Adrenal gland (tissue), 12 donors: ENCODE measurements around the gene PER1. TPM values are rescaled to one million over a fixed set of nuclear protein-coding genes. Genes with fewer than 3 reads are reported as not detected.

Experiments used
- DNase-seq, 7 donors: peaks; one replicate each; pipeline ENCODE4 v3.0.0-alpha.2; 2019 to 2020
- H3K27ac ChIP-seq, 5 donors: fragments of 200-600 bp; sonication (generic) in 4 of 5; 1 replicate in 3 of 5; 2 replicates in 2 of 5; pipeline versions ENCODE4 v1.5.1 to v1.8.0; 2016 to 2020; ENCODE audit warnings: mild to moderate bottlenecking in 1 of 5
- H3K27me3 ChIP-seq: fragments of 200-600 bp; 2 replicates; pipeline ENCODE4 v1.8.0; 2021
- H3K36me3 ChIP-seq, 2 donors: fragments of 200-600 bp; replicated peaks in 1 of 2; 1 replicate in 1 of 2; 2 replicates in 1 of 2; pipeline versions ENCODE4 v1.5.1 to v1.8.0; 2018 to 2022
- H3K4me1 ChIP-seq, 2 donors: fragments of 200-600 bp; replicated peaks in 1 of 2; 1 replicate in 1 of 2; 2 replicates in 1 of 2; pipeline versions ENCODE4 v1.5.1 to v1.8.0; 2018 to 2021
- H3K4me3 ChIP-seq, 4 donors: fragments of 200-600 bp; sonication (generic) in 3 of 4; one replicate each; pipeline ENCODE4 v1.5.1; 2016 to 2018
- H3K9me3 ChIP-seq, 3 donors: fragments of 200-600 bp; sonication (generic) in 1 of 3; replicated peaks in 1 of 3; 1 replicate in 2 of 3; 2 replicates in 1 of 3; pipeline versions ENCODE4 v1.5.1 to v1.8.0; 2016 to 2021
- CTCF ChIP-seq, 6 experiments: fragments of 450-650 bp in 4 of 6; fragments of 200-600 bp in 2 of 6; sonication (generic) in 1 of 6; IDR thresholded peaks; 1 replicate in 5 of 6; 2 replicates in 1 of 6; pipeline versions ENCODE4 v1.5.1 to v1.8.0; 2016 to 2021; ENCODE audit warnings: antibody characterized with exemption in 6 of 6, mild to moderate bottlenecking in 2 of 6, moderate library complexity in 1 of 6
- POLR2A ChIP-seq, 2 donors: fragments of 450-650 bp; IDR thresholded peaks; one replicate each; pipeline ENCODE4 v1.6.1; 2017; ENCODE audit warnings: antibody characterized with exemption in 2 of 2, mild to moderate bottlenecking in 2 of 2, moderate library complexity in 1 of 2
- WGBS, 4 donors: extraction: QIAGEN DNeasy Blood & Tissue Kit in 2 of 4; methylation state at CpG; one replicate each; pipeline versions ENCODE4 v1.1.5 to v1.1.7; 2013 to 2017; 5-methylcytosine and 5-hydroxymethylcytosine counted together
- intact Hi-C, 2 donors: fragments of 100-400 bp; cut with DNase I; formaldehyde crosslinking; loops; one replicate each; pipeline versions ENCODE4 v1.14.1 to v1.15.0; 2022 to 2023
- polyA plus RNA-seq, 3 donors: library from polyadenylated mRNA; stranded (reverse); fragments of 200-250 nt in 2 of 3; fragments of 350-450 nt in 1 of 3; fragmentation: Illumina TruSeq in 1 of 3; extraction: RNeasy Lipid Tissue Mini Kit (QIAGEN cat#74804) in 1 of 3; gene quantifications; one replicate each; pipeline ENCODE4 v1.2.3, GENCODE V29; 2013 to 2014
- total RNA-seq, 9 donors: library from RNA; depleted of rRNA in 4 of 9; stranded (reverse); fragments of >200 nt in 4 of 9; fragments of 120-200 nt in 1 of 9; fragmentation: NEBNext Ultra II Directional in 1 of 9; extraction: Animal tissue kit (Norgen Biotek cat#: 25700) in 1 of 9; gene quantifications; one replicate each; pipeline versions ENCODE4 v1.1.0 to v1.2.4, GENCODE V29; 2013 to 2023
- donor health status: healthy with polysubstance abuse.
- donor health status: Bipolar disorder and iron deficiency.
- donor health status: DM: yes; HTN: yes; CAD: no.
- donor health status: DM: no; HTN: no; CAD: no.
- donor health status: DM: no; HTN: no; CAD: no.
- donor health status: DM: yes; HTN: yes; CAD: no.

Gene PER1
- total and polyA plus RNA-seq, 12 donors: 9.9 to 360 (median 108) TPM

- peak in 1 of 6 experiments; percentile 18 for TF ChIP-seq CTCF (IDR thresholded peaks at IDR 0.05)
- peak; percentile 42 to 89 for TF ChIP-seq POLR2A (IDR thresholded peaks at IDR 0.05)
- 0 to 1% (median 1%) methylated on average over 17 to 70 of the region's 70 CpGs for WGBS, 4 donors
- H3K4me1 ChIP-seq: peaks cover 31 to 38% of the 10 kb centered on the region in 2 donors
- peak within 1 kb of the TSS; percentile 62 to 98 (median 86) for H3K4me3 ChIP-seq
- H3K27me3 ChIP-seq: no peaks in the 10 kb centered on the region
- no peaks in the 10 kb centered on the region for H3K9me3 ChIP-seq
- DNase-seq: peak; percentile 96 to 99 (median 99)
- intact Hi-C loops: loop anchor here (5.0 to 10.0 kb wide), 2 partner anchors 37 to 65 kb away; partner anchors contain the start of gene HES7 (in 1 of the 2)
- peak within 1 kb of the TSS; percentile 91 to 96 (median 95) for H3K27ac ChIP-seq
- H3K36me3 ChIP-seq: no peaks in the 10 kb centered on the region
Observed at GRCh38 chr17:8189711-8190477, 37.7 kb upstream of the PER1 start, which contains the start of gene BORCS6. BORCS6 (minus strand) TSS chr17:8190180; CDS start chr17:8190140, 40 bp downstream.

GRCh38 chr17:8189041-8189710, 37.0 kb upstream of the PER1 start:
- Histone ChIP-seq H3K4me3 (peak overlapping the region; percentile 62 to 98 (median 86)), H3K36me3 (no peaks in the 10 kb centered on the region), H3K27ac (peak overlapping the region; percentile 91 to 96 (median 95)), H3K9me3 (no peaks in the 10 kb centered on the region), H3K27me3 (no peaks in the 10 kb centered on the region), H3K4me1 (peaks cover 31 to 38% of the 10 kb centered on the region in 2 donors)
- intact Hi-C loops: loop anchor here (5.0 to 10.0 kb wide), 2 partner anchors 38 to 64 kb away; partner anchors contain the start of gene HES7 (in 1 of the 2)
- TF ChIP-seq CTCF (IDR thresholded peaks at IDR 0.05) (no peak), POLR2A (IDR thresholded peaks at IDR 0.05) (no peak)
- WGBS, 4 donors: 2 to 23% (median 5%) methylated on average over 10 to 67 of the region's 67 CpGs
- DNase-seq: peak; percentile 40 to 71 (median 54)

GRCh38 chr17:8188263-8188839, 36.1 kb upstream of the PER1 start:
- DNase-seq: peak in 4 of 7 donors; percentile 25 to 66 (median 43)
- intact Hi-C loops: loop anchor here (5.0 to 10.0 kb wide), 2 partner anchors 39 to 64 kb away; partner anchors contain the start of gene HES7 (in 1 of the 2)
- H3K27ac ChIP-seq: peak overlapping the region in 4 of 5 donors; percentile 6 to 96 (median 94)
- WGBS, 4 donors: 40 to 46% (median 45%) methylated on average over 9 to 12 of the region's 12 CpGs
- H3K27me3 ChIP-seq: no peaks in the 10 kb centered on the region
- H3K9me3 ChIP-seq: no peaks in the 10 kb centered on the region
- H3K36me3 ChIP-seq: no peaks in the 10 kb centered on the region
- peaks cover 31 to 38% of the 10 kb centered on the region in 2 donors for H3K4me1 ChIP-seq
- TF ChIP-seq CTCF (IDR thresholded peaks at IDR 0.05): no peak
- no peak for TF ChIP-seq POLR2A (IDR thresholded peaks at IDR 0.05)
- peak overlapping the region in 1 of 4 donors; percentile 87 for H3K4me3 ChIP-seq
